Skeletal muscle tissue (tissue), 4 donors: ENCODE measurements around the gene NUP214. TPM values are rescaled to one million over a fixed set of nuclear protein-coding genes. Genes with fewer than 3 reads are reported as not detected.

Experiments used
- H3K27ac ChIP-seq: one replicate; pipeline ENCODE4 v1.7.0; 2013; ENCODE audit warnings: mild to moderate bottlenecking, low read depth, low read length, inconsistent platforms
- H3K27me3 ChIP-seq, 3 donors: one replicate each; pipeline ENCODE4 v1.7.0; 2013; ENCODE audit warnings: low read length in 3 of 3; ENCODE audit not compliant: control insufficient read depth in 3 of 3, insufficient read depth in 3 of 3
- H3K36me3 ChIP-seq, 3 donors: one replicate each; pipeline ENCODE4 v1.7.0; 2013; ENCODE audit warnings: low read length in 3 of 3; ENCODE audit not compliant: control insufficient read depth in 3 of 3, insufficient read depth in 3 of 3
- H3K4me1 ChIP-seq, 3 donors: one replicate each; pipeline ENCODE4 v1.7.0; 2013; ENCODE audit warnings: low read length in 3 of 3, mild to moderate bottlenecking in 3 of 3; ENCODE audit not compliant: control insufficient read depth in 3 of 3, insufficient read depth in 3 of 3
- H3K4me3 ChIP-seq, 3 donors: one replicate each; pipeline ENCODE4 v1.7.0; 2013; ENCODE audit warnings: low read length in 3 of 3
- H3K9ac ChIP-seq, 3 donors: one replicate each; pipeline ENCODE4 v1.7.0; 2013; ENCODE audit warnings: low read length in 3 of 3, mild to moderate bottlenecking in 3 of 3, moderate library complexity in 2 of 3, low read depth in 1 of 3
- H3K9me3 ChIP-seq, 3 donors: one replicate each; pipeline ENCODE4 v1.7.0; 2013; ENCODE audit warnings: low read length in 3 of 3; ENCODE audit not compliant: control insufficient read depth in 3 of 3
- total RNA-seq: library from RNA; depleted of rRNA; stranded (reverse); fragments of >200 nt; gene quantifications from one replicate; pipeline ENCODE4 v1.2.3, GENCODE V29; 2014
- donor health status: Osteomylitis.

The NUP214 gene
- total RNA-seq, 1 donor from 2014 or later: 20.9 TPM

DNA sequence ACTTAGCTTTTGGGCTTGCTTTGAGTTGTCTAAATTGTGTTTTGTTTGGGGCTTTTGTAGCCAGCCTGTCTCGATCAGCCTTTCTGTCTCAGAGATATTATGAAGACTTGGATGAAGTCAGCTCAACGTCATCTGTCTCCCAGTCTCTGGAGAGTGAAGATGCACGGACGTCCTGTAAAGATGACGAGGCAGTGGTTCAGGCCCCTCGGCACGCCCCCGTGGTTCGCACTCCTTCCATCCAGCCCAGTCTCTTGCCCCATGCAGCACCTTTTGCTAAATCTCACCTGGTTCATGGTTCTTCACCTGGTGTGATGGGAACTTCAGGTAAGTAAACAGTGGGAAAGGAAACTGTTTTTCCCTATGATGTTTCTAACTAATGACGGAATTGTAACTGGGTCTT lies 48.6 kb downstream of the NUP214 start:
- H3K36me3 ChIP-seq: peaks cover 18 to 33% (median 29%) of the 10 kb centered on the region in 3 donors
- H3K27ac ChIP-seq: no peak overlapping the region
- no peak overlapping the region for H3K9ac ChIP-seq
- no peaks in the 10 kb centered on the region for H3K9me3 ChIP-seq
- H3K27me3 ChIP-seq: no peaks in the 10 kb centered on the region
- peaks cover under 1 to 8% (median 6%) of the 10 kb centered on the region in 3 donors for H3K4me1 ChIP-seq
- H3K4me3 ChIP-seq: no peak overlapping the region

GRCh38 chr9:131174681-131175239 lies 49.4 kb downstream of the NUP214 start:
- peaks cover 8 to 16% (median 14%) of the 10 kb centered on the region in 3 donors for H3K4me1 ChIP-seq
- no peak overlapping the region for H3K27ac ChIP-seq
- peaks cover 18 to 33% (median 33%) of the 10 kb centered on the region in 3 donors for H3K36me3 ChIP-seq
- H3K4me3 ChIP-seq: no peak overlapping the region
- no peaks in the 10 kb centered on the region for H3K27me3 ChIP-seq
- no peak overlapping the region for H3K9ac ChIP-seq
- H3K9me3 ChIP-seq: no peaks in the 10 kb centered on the region

GRCh38 chr9:131177898-131178297 lies 52.5 kb downstream of the NUP214 start:
- no peaks in the 10 kb centered on the region for H3K27me3 ChIP-seq
- H3K9ac ChIP-seq: no peak overlapping the region
- no peak overlapping the region for H3K27ac ChIP-seq
- H3K4me1 ChIP-seq: peaks cover 11 to 19% (median 18%) of the 10 kb centered on the region in 3 donors
- peaks cover 18 to 33% (median 33%) of the 10 kb centered on the region in 3 donors for H3K36me3 ChIP-seq
- H3K9me3 ChIP-seq: no peaks in the 10 kb centered on the region
- H3K4me3 ChIP-seq: no peak overlapping the region

- no peak overlapping the region for H3K9ac ChIP-seq
These were observed 53.0 kb downstream of the NUP214 start for GRCh38 chr9:131178382-131178781.

DNA sequence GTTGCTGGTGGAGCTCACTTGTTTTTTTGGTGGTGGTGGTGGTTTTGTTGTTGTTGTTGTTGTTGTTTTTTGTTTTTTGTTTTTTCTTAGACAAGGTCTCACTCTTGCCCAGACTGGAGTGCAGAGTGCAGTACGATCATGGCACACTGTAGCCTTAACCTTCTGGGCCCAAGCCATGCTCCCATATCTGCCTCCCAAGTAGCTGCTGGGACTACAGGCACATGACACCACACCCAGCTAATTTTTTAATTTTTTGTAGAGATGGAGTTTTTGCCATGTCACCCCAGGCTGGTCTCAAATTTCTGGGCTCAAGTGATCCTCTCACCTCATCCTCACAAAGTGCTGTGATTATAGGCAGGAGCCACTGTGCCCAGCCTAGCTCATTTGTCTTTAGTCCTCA lies 53.5 kb downstream of the NUP214 start:
- Histone ChIP-seq H3K9me3 (no peaks in the 10 kb centered on the region), H3K9ac (peak overlapping the region in 2 of 3 donors; percentile 1 to 26), H3K36me3 (peaks cover 18 to 33% (median 32%) of the 10 kb centered on the region in 3 donors), H3K4me1 (peaks cover 11 to 19% (median 18%) of the 10 kb centered on the region in 3 donors), H3K27ac (no peak overlapping the region), H3K4me3 (no peak overlapping the region), H3K27me3 (no peaks in the 10 kb centered on the region)

More at GRCh38 chr9:131178382-131178781, 53.0 kb downstream of the NUP214 start:
- no peak overlapping the region for H3K27ac ChIP-seq
- peaks cover 11 to 19% (median 18%) of the 10 kb centered on the region in 3 donors for H3K4me1 ChIP-seq
- H3K27me3 ChIP-seq: no peaks in the 10 kb centered on the region
- no peaks in the 10 kb centered on the region for H3K9me3 ChIP-seq
- no peak overlapping the region for H3K4me3 ChIP-seq
- peaks cover 18 to 33% (median 33%) of the 10 kb centered on the region in 3 donors for H3K36me3 ChIP-seq

DNA sequence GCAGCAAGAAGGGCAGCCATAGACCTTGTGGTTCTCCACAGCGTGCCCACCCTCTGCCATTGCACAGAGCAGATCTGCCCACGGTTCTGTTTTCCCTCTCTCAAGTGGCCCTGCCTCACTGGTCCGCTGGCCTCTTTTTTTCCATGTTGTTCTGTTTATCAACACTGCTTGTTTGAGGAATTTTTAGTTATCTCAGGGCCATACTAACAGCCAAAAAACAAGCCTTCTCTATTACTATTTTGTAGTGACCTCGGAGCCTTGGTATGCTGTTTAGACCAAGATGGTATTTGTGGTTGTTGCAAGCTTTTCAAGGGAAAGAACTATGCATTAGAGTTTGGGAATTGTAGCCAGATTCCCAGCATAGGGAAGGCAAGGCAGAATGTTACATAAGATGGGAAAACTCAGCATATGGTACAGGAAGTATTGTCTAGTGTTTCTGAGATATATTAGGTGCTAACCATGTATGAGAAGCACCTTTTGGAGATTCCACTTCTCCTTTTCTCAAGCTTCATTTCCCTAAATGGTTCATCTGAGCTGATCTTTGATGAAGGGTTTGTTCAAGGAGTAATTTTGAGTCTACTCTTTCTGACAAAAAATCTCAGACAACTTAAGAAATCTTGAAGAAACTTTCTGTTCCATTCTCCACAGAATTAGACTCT lies 54.3 kb downstream of the NUP214 start:
- H3K4me3 ChIP-seq: no peak overlapping the region
- no peaks in the 10 kb centered on the region for H3K27me3 ChIP-seq
- H3K36me3 ChIP-seq: peaks cover 15 to 28% (median 26%) of the 10 kb centered on the region in 3 donors
- peak overlapping the region; percentile 7 for H3K27ac ChIP-seq
- peaks cover 11 to 19% (median 18%) of the 10 kb centered on the region in 3 donors for H3K4me1 ChIP-seq
- H3K9me3 ChIP-seq: no peaks in the 10 kb centered on the region
- H3K9ac ChIP-seq: no peak overlapping the region

GRCh38 chr9:131180454-131180853 lies 55.1 kb downstream of the NUP214 start:
- Histone ChIP-seq H3K9ac (no peak overlapping the region), H3K27ac (no peak overlapping the region), H3K4me3 (no peak overlapping the region), H3K9me3 (no peaks in the 10 kb centered on the region), H3K27me3 (no peaks in the 10 kb centered on the region), H3K4me1 (peaks cover 11 to 19% (median 18%) of the 10 kb centered on the region in 3 donors), H3K36me3 (peaks cover 10 to 23% (median 18%) of the 10 kb centered on the region in 3 donors)

DNA sequence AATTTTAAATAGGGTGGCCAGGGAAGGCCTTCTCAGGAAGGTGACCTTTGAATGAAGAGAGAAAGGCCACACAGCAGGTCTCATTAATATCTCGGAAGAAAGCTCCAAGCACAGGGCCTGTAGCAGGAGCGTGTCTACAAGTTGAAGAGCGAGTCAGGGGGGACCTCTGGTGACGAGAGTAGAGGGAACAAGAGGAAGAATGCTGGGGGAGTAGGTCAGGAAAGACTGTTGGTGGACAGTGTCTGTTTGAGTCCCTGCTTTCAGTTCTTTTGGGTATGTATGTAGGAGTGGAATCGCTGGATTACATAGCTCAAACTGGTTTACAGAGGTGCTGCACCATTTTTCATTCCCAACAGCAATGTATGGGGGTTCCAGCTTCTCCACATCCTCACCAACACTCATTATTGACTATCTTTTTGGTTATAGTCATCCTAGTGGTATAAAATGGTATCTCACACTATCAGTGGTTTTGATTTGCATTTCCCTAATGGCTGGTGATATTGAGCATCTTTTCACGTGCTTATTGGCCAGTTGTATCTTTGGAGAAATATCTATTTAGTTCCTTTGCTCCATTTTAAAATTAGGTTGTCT lies 55.8 kb downstream of the NUP214 start:
- Histone ChIP-seq H3K9me3 (no peaks in the 10 kb centered on the region), H3K4me3 (no peak overlapping the region), H3K36me3 (peaks cover 3 to 20% (median 11%) of the 10 kb centered on the region in 3 donors), H3K27me3 (no peaks in the 10 kb centered on the region), H3K27ac (no peak overlapping the region), H3K4me1 (peaks cover 11 to 19% (median 18%) of the 10 kb centered on the region in 3 donors), H3K9ac (no peak overlapping the region)

DNA sequence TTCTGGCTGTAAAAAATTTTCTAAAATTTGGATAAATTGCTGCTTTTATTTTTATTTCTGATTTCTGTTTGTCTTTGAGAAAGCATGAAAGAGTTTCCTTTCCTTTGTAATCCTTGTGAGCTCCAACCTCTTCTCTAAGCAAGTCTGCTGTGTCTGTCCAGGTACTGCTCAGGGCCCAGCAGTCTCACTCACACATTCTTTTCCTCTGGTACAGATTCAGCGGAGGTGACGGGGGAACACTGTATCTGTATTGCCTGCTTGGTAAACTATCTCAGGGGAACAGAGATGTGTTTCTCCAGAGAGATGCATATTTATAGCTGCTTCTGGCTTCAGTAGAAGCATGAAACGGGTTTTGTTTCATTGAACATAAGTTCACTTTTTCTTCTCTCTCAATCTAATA lies 60.5 kb downstream of the NUP214 start:
- peaks cover 0 to 5% (median 0%) of the 10 kb centered on the region in 3 donors for H3K4me1 ChIP-seq
- H3K27me3 ChIP-seq: no peaks in the 10 kb centered on the region
- H3K9me3 ChIP-seq: no peaks in the 10 kb centered on the region
- H3K36me3 ChIP-seq: peaks cover 5 to 37% (median 23%) of the 10 kb centered on the region in 3 donors
- no peak overlapping the region for H3K4me3 ChIP-seq
- no peak overlapping the region for H3K27ac ChIP-seq
- no peak overlapping the region for H3K9ac ChIP-seq

- Histone ChIP-seq H3K4me1 (no peaks in the 10 kb centered on the region), H3K4me3 (no peak overlapping the region), H3K27ac (no peak overlapping the region), H3K9ac (no peak overlapping the region), H3K9me3 (no peaks in the 10 kb centered on the region), H3K36me3 (peaks cover 5 to 37% (median 23%) of the 10 kb centered on the region in 3 donors), H3K27me3 (no peaks in the 10 kb centered on the region)
These were observed 61.2 kb downstream of the NUP214 start for GRCh38 chr9:131186622-131187021.
